ENCODE measurements around the gene NLGN3. TPM values are rescaled to one million over a fixed set of nuclear protein-coding genes. Genes with fewer than 3 reads are reported as not detected.

The NLGN3 gene
- total RNA-seq, 4 donors from 2014 or later, result 0.21 to 0.52 (median 0.43) TPM

- no peak for DNase-seq (ENCODE audit: low spot score in 2 of 2)
- intact Hi-C loops (cut with DNase I; ENCODE audit: low total_unique reads), result no loop called here
- 84 to 89% methylated on average over 6 of the region's 6 CpGs for WGBS, 2 donors
- TF ChIP-seq POLR2A (IDR thresholded peaks at IDR 0.05) (no peak), CTCF (IDR thresholded peaks at IDR 0.05) (no peak)
- no peak overlapping the region for H3K4me3 ChIP-seq (ENCODE audit: low read depth, poor library complexity, severe bottlenecking)
Measured at GRCh38 chrX:71109051-71109450, 35.6 kb upstream of the NLGN3 start.

DNA sequence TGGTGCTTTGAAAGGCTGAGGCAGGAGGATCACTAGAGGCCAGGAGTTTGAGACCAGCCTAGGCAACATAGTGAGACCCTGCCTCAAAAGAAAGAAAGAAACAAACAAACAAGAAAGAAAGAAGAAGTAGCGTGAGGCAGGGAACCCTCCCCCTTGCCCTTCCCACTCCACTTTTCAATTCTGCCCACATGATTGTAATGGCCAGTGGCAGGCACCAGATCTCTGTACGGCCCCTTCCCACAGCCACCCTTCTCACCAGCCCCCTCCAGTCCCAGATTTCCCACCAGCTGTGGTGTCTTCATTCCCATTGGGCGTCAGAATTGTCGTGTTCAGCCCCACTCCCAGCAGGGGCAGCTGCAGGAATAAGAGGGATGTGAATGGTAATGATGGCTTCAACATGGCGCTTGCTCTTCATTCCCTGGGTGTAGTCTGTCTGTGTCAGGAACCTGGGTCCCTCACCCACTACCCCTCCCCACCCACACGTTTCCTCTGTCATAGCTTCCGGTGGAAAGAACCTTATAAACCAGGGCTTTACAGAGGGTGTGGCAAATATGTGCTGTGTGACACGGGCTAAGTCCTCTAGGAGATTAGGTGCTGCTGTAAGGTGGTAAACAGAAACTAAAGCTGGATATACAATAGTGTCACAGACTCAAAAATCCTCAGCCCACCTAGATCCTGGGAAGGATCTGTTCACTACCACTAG lies 33.3 kb upstream of the NLGN3 start, which contains the start of gene IL2RG:
TSS of gene IL2RG (minus strand) at position 437 of the 703 bp plus-strand sequence. CDS start at position 399, 38 bp downstream.
- 54 to 65% methylated on average over 8 of the region's 8 CpGs for WGBS, 2 donors
- intact Hi-C loops (cut with DNase I; ENCODE audit: low total_unique reads), result no loop called here
- TF ChIP-seq CTCF (IDR thresholded peaks at IDR 0.05) (no peak), POLR2A (IDR thresholded peaks at IDR 0.05) (no peak)
- H3K4me3 ChIP-seq (ENCODE audit: low read depth, poor library complexity, severe bottlenecking), result no peak within 1 kb of the TSS
- DNase-seq (ENCODE audit: low spot score in 2 of 2), result no peak

GRCh38 chrX:71111921-71112431 lies 32.7 kb upstream of the NLGN3 start:
- intact Hi-C loops (cut with DNase I; ENCODE audit: low total_unique reads), result no loop called here
- H3K4me3 ChIP-seq (ENCODE audit: low read depth, poor library complexity, severe bottlenecking), result no peak overlapping the region
- no peak for DNase-seq (ENCODE audit: low spot score in 2 of 2)
- WGBS, 2 donors, result 40 to 57% methylated on average over 5 of the region's 5 CpGs
- TF ChIP-seq POLR2A (IDR thresholded peaks at IDR 0.05), result no peak
- TF ChIP-seq CTCF (IDR thresholded peaks at IDR 0.05), result no peak

- 83 to 88% methylated on average over 10 of the region's 10 CpGs for WGBS, 2 donors
- H3K4me3 ChIP-seq (ENCODE audit: low read depth, poor library complexity, severe bottlenecking), result no peak overlapping the region
Measured at GRCh38 chrX:71117358-71117757, 27.3 kb upstream of the NLGN3 start.

DNA sequence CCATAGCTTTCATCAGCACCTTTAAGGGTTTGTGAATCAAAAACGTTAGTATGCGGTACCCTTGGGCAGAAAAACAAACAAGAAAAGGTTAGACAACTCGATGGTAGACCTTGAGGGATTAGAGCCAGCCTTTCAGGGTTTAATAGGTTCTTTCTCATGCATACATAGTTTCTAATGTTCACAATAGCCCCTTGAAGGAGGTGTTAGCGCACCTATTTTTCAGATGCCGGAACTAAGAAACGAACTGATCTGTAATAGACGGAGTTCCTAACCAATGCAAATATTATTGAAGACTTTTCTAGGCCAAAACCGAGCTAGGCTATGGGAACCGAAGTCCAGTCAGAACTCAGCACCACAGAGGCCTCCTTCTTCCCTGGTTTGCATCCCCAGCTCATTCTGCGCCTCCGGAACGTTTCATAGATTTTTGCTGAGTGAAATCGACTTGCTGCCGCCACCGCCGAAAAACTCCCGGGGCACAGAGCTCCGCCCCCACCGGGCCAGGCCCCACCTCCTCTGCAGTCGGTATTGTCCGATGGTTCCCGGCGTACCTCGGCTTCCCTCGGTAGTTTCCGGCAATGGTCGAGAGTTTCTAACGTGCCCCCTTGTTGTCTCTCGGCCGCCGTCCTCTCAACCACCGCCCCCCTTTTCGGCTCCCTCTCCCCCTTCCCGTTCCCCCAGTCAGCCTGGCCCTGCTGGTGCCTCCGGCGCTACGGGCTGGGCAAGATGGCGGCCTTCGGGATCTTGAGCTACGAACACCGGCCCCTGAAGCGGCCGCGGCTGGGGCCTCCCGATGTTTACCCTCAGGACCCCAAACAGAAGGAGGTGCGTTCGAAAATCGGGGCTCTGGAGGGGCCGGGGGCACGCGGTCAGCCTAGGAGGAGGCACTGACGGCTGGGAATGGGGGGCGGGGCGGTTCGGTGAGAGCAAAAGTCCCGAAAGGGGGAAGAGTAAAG lies 26.3 kb upstream of the NLGN3 start, which contains the start of gene MED12:
TSS of gene MED12 (plus strand) at position 565 of the 953 bp plus-strand sequence. CDS start at position 724, 159 bp downstream.
- H3K4me3 ChIP-seq (ENCODE audit: low read depth, poor library complexity, severe bottlenecking), result peak within 1 kb of the TSS; percentile 63
- peak; percentile 69 to 96 for DNase-seq (ENCODE audit: low spot score in 2 of 2)
- TF ChIP-seq POLR2A (IDR thresholded peaks at IDR 0.05) (no peak), CTCF (IDR thresholded peaks at IDR 0.05) (no peak)
- WGBS, 2 donors, result 2 to 40% methylated on average over 40 to 56 of the region's 56 CpGs
- intact Hi-C loops (cut with DNase I; ENCODE audit: low total_unique reads), result no loop called here

More at GRCh38 chrX:71117358-71117757, 27.3 kb upstream of the NLGN3 start:
- intact Hi-C loops (cut with DNase I; ENCODE audit: low total_unique reads), result no loop called here
- DNase-seq (ENCODE audit: low spot score in 2 of 2), result no peak
- no peak for TF ChIP-seq CTCF (IDR thresholded peaks at IDR 0.05)
- no peak for TF ChIP-seq POLR2A (IDR thresholded peaks at IDR 0.05)

Measured in lower leg skin (tissue), 4 donors.